Activated CD8-positive, alpha-beta T cell treated with anti-CD3 and anti-CD28 coated beads, Interleukin-2, amount 10 ng/mL, durations not matched to agents 7 days and 5 days (primary cell): ENCODE results near the gene FRMPD1. TPM values are rescaled to one million over a fixed set of nuclear protein-coding genes. Genes with fewer than 3 reads are reported as not detected.

Experiments
- ATAC-seq: fragments of 150-1000 bp; cut with Tn5 transposase; one replicate; pipeline ENCODE4 v1.10.0; 2021; ENCODE audit warnings: moderate library complexity
- CTCF ChIA-PET: fragments of 350-600 bp; sonication (Branson Sonifier 250); formaldehyde crosslinking; loops from one replicate; lab custom pipeline; 2021; ENCODE audit warnings: antibody characterized with exemption; lab: Charles Lee
- POLR2A ChIA-PET: fragments of 350-600 bp; sonication (Branson Sonifier 250); formaldehyde crosslinking; loops from one replicate; lab custom pipeline; 2021; ENCODE audit warnings: antibody characterized with exemption; lab: Charles Lee
- DNase-seq: peaks from one replicate; pipeline ENCODE4 v3.0.0-alpha.2; 2020
- H3K27ac Mint-ChIP-seq: one replicate; pipeline ENCODE4 v1.8.0; 2021; ENCODE audit warnings: mild to moderate bottlenecking, mixed read lengths
- H3K27me3 Mint-ChIP-seq: one replicate; pipeline ENCODE4 v1.8.0; 2021; ENCODE audit warnings: low read depth, mixed read lengths
- H3K36me3 Mint-ChIP-seq: one replicate; pipeline ENCODE4 v1.8.0; 2021; ENCODE audit warnings: low read depth, mixed read lengths
- H3K4me1 Mint-ChIP-seq: one replicate; pipeline ENCODE4 v1.8.0; 2021; ENCODE audit warnings: low read depth, mixed read lengths
- H3K4me3 Mint-ChIP-seq: one replicate; pipeline ENCODE4 v1.8.0; 2021; ENCODE audit warnings: mild to moderate bottlenecking, mixed read lengths
- H3K9me3 Mint-ChIP-seq: one replicate; pipeline ENCODE4 v1.8.0; 2022; ENCODE audit warnings: mixed read lengths; ENCODE audit not compliant: insufficient read depth
- total RNA-seq, 2 experiments: library from RNA; stranded (reverse); gene quantifications; one replicate each; pipeline ENCODE4 v1.2.3, GENCODE V29; 2021

The FRMPD1 gene
- total RNA-seq, 2 experiments from 2014 or later, result not detected

- Mint-ChIP-seq H3K9me3 (no peaks in the 10 kb centered on the region), H3K4me1 (no peaks in the 10 kb centered on the region), H3K4me3 (no peak overlapping the region), H3K27me3 (peaks cover 5% of the 10 kb centered on the region), H3K36me3 (no peaks in the 10 kb centered on the region), H3K27ac (no peak overlapping the region)
- no peak for DNase-seq
- no peak for ATAC-seq
- ChIA-PET POLR2A (no interaction called here), CTCF (no interaction called here)
Observed at GRCh38 chr9:37727013-37727412, 76.3 kb downstream of the FRMPD1 start.

- Mint-ChIP-seq H3K36me3 (no peaks in the 10 kb centered on the region), H3K27ac (no peak overlapping the region), H3K9me3 (no peaks in the 10 kb centered on the region), H3K4me1 (no peaks in the 10 kb centered on the region), H3K27me3 (peaks cover 10% of the 10 kb centered on the region), H3K4me3 (no peak overlapping the region)
- DNase-seq (no peak), ATAC-seq (no peak)
- POLR2A ChIA-PET, result no interaction called here
- CTCF ChIA-PET, result no interaction called here
Observed at GRCh38 chr9:37729499-37729898, 78.7 kb downstream of the FRMPD1 start.

- no peak for ATAC-seq
- ChIA-PET CTCF (no interaction called here), POLR2A (no interaction called here)
- Mint-ChIP-seq H3K4me1 (no peaks in the 10 kb centered on the region), H3K9me3 (no peaks in the 10 kb centered on the region), H3K4me3 (no peak overlapping the region), H3K27me3 (peaks cover 13% of the 10 kb centered on the region), H3K36me3 (no peaks in the 10 kb centered on the region), H3K27ac (no peak overlapping the region)
- no peak for DNase-seq
Observed at GRCh38 chr9:37730256-37730655, 79.5 kb downstream of the FRMPD1 start.

- POLR2A ChIA-PET, result no interaction called here
- no peaks in the 10 kb centered on the region for H3K36me3 Mint-ChIP-seq
Observed at GRCh38 chr9:37730839-37731238, 80.1 kb downstream of the FRMPD1 start.

GRCh38 chr9:37732086-37732741 lies 81.5 kb downstream of the FRMPD1 start:
- Mint-ChIP-seq H3K27ac (no peak overlapping the region), H3K4me3 (no peak overlapping the region), H3K4me1 (no peaks in the 10 kb centered on the region), H3K27me3 (peaks cover 17% of the 10 kb centered on the region), H3K36me3 (no peaks in the 10 kb centered on the region), H3K9me3 (no peaks in the 10 kb centered on the region)
- ATAC-seq (no peak), DNase-seq (no peak)
- POLR2A ChIA-PET, result no interaction called here
- CTCF ChIA-PET, result interaction anchor here (1.1 kb wide), 1 partner anchor 12 kb away, joined by 3 read pairs; no protein-coding TSS in a partner anchor

More at GRCh38 chr9:37730839-37731238, 80.1 kb downstream of the FRMPD1 start:
- Mint-ChIP-seq H3K4me1 (no peaks in the 10 kb centered on the region), H3K4me3 (no peak overlapping the region), H3K27me3 (peaks cover 13% of the 10 kb centered on the region), H3K27ac (no peak overlapping the region), H3K9me3 (no peaks in the 10 kb centered on the region)
- DNase-seq (no peak), ATAC-seq (no peak)
- CTCF ChIA-PET, result interaction anchor here (1.1 kb wide), 1 partner anchor 13 kb away, joined by 3 read pairs; no protein-coding TSS in a partner anchor

GRCh38 chr9:37732952-37733351 lies 82.2 kb downstream of the FRMPD1 start:
- Mint-ChIP-seq H3K9me3 (no peaks in the 10 kb centered on the region), H3K4me3 (no peak overlapping the region), H3K4me1 (no peaks in the 10 kb centered on the region), H3K36me3 (no peaks in the 10 kb centered on the region), H3K27ac (no peak overlapping the region), H3K27me3 (peaks cover 17% of the 10 kb centered on the region)
- ATAC-seq (no peak), DNase-seq (no peak)
- CTCF ChIA-PET, result no interaction called here
- POLR2A ChIA-PET, result no interaction called here

GRCh38 chr9:37739222-37739621 lies 88.5 kb downstream of the FRMPD1 start:
- CTCF ChIA-PET, result no interaction called here
- Mint-ChIP-seq H3K4me3 (no peak overlapping the region), H3K36me3 (no peaks in the 10 kb centered on the region), H3K9me3 (no peaks in the 10 kb centered on the region), H3K27ac (no peak overlapping the region), H3K27me3 (peaks cover 7% of the 10 kb centered on the region), H3K4me1 (no peaks in the 10 kb centered on the region)
- ATAC-seq, result no peak
- DNase-seq, result no peak
- POLR2A ChIA-PET, result no interaction called here

- Mint-ChIP-seq H3K9me3 (no peaks in the 10 kb centered on the region), H3K4me1 (no peaks in the 10 kb centered on the region), H3K27ac (no peak overlapping the region), H3K36me3 (no peaks in the 10 kb centered on the region), H3K4me3 (no peak overlapping the region), H3K27me3 (peaks cover 5% of the 10 kb centered on the region)
- DNase-seq, result no peak
- no peak for ATAC-seq
- CTCF ChIA-PET, result no interaction called here
- POLR2A ChIA-PET, result no interaction called here
Observed at GRCh38 chr9:37740128-37740527, 89.4 kb downstream of the FRMPD1 start.

GRCh38 chr9:37740631-37741328 lies 90.0 kb downstream of the FRMPD1 start:
- ATAC-seq (no peak), DNase-seq (no peak)
- ChIA-PET POLR2A (no interaction called here), CTCF (no interaction called here)
- H3K36me3 Mint-ChIP-seq, result no peaks in the 10 kb centered on the region
- H3K4me1 Mint-ChIP-seq, result no peaks in the 10 kb centered on the region
- H3K27ac Mint-ChIP-seq, result no peak overlapping the region
- peaks cover 4% of the 10 kb centered on the region for H3K27me3 Mint-ChIP-seq
- no peak overlapping the region for H3K4me3 Mint-ChIP-seq
- H3K9me3 Mint-ChIP-seq, result no peaks in the 10 kb centered on the region

GRCh38 chr9:37745970-37746369 lies 95.2 kb downstream of the FRMPD1 start:
- ChIA-PET POLR2A (no interaction called here), CTCF (interaction anchor here (1.0 kb wide), 1 partner anchor 25 kb away, joined by 3 read pairs; no protein-coding TSS in a partner anchor)
- H3K36me3 Mint-ChIP-seq, result no peaks in the 10 kb centered on the region
- ATAC-seq (no peak), DNase-seq (no peak)
- H3K9me3 Mint-ChIP-seq, result no peaks in the 10 kb centered on the region
- H3K27me3 Mint-ChIP-seq, result no peaks in the 10 kb centered on the region
- H3K27ac Mint-ChIP-seq, result no peak overlapping the region
- no peaks in the 10 kb centered on the region for H3K4me1 Mint-ChIP-seq
- H3K4me3 Mint-ChIP-seq, result no peak overlapping the region

GRCh38 chr9:37746448-37747270 lies 95.9 kb downstream of the FRMPD1 start:
- Mint-ChIP-seq H3K36me3 (no peaks in the 10 kb centered on the region), H3K27ac (no peak overlapping the region), H3K9me3 (no peaks in the 10 kb centered on the region), H3K27me3 (no peaks in the 10 kb centered on the region), H3K4me1 (no peaks in the 10 kb centered on the region), H3K4me3 (no peak overlapping the region)
- ChIA-PET POLR2A (no interaction called here), CTCF (interaction anchor here (1.0 to 2.3 kb wide), 3 partner anchors 24 to 38 kb away, joined by 3 to 10 read pairs (median 3); partner anchors contain the start of gene EXOSC3)
- DNase-seq, result no peak
- no peak for ATAC-seq
